Stimulated activated CD4-positive, alpha-beta T cell treated with anti-CD3 and anti-CD28 coated beads, Interleukin-1b, Interleukin-23, amount 100 ng/mL, for 4 hours (primary cell): Measurements from ENCODE around the gene SLCO2A1.

Source experiments
- DNase-seq, 2 donors: peaks; one replicate each; pipeline ENCODE4 v3.0.0-alpha.2; 2020; ENCODE audit warnings: low read depth in 2 of 2

Gene SLCO2A1

GRCh38 chr3:133980550-133980949 lies 49.2 kb downstream of the SLCO2A1 start:
- no peak for DNase-seq

GRCh38 chr3:133980035-133980434 lies 49.7 kb downstream of the SLCO2A1 start:
- no peak for DNase-seq

- DNase-seq, result no peak
Observed at GRCh38 chr3:133979553-133979952, 50.2 kb downstream of the SLCO2A1 start.

DNA sequence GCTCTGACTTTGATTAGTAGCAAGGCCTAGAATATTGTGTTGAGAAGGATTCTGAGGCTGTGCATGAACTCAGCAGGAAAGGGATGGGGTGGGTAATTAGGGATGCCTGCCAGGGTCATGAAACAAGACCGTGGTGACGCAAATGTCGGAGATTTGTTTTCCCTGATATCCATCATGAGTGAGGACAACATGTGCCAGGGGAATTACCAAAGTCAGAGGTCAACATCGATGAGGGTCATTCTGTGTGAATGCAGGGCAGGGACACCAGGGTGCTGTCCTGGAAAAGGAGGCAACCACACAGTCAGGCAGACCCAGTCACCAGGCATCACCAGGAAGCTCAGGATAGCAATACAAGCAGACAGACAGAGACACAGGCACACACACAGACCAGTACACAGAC lies 52.2 kb downstream of the SLCO2A1 start:
- no peak for DNase-seq

- DNase-seq, result no peak
Observed at GRCh38 chr3:133973249-133973980, 56.3 kb downstream of the SLCO2A1 start.

DNA sequence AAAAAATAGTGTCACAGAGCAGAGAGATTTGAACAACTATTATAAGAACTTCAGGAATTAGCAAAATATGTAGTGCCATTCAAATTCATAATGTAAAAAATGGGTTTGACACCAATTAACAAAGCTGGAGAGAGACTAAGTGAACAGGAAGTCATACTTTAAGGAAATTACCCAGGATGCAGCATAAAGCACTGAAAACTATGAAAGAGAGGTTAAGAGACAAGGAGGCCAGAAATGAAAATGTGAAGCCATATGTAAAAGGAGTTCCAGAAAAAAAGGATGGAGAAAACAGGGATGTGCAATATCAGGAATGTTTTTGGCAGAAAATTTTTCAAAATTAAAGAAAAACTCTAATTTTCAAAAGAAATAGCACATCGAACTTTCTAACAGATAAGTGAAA lies 57.6 kb downstream of the SLCO2A1 start:
- no peak for DNase-seq

GRCh38 chr3:133970916-133971315 lies 58.8 kb downstream of the SLCO2A1 start:
- no peak for DNase-seq

- DNase-seq, result no peak
Observed at GRCh38 chr3:133970339-133970738, 59.4 kb downstream of the SLCO2A1 start.

GRCh38 chr3:133967992-133968892 lies 61.5 kb downstream of the SLCO2A1 start:
- no peak for DNase-seq

DNA sequence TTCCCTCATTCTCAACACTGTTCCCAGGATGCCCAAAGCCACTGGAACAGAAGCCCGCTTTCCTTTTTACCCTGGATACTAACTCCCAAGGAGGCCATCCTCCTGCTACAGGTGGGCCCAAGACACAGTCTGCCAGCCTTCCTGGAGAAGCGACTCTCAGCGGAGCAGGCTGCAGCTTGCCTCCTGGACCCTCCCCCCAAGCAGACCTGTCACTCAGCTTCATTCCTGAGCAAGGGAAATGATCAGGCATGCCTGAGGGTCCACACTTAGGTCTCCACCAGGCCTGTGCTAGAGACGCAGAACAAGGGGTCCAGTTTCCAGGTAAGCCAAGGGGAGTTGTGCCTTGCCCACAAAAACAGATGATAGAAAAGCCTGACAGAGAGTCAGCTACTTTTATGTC lies 62.8 kb downstream of the SLCO2A1 start:
- no peak for DNase-seq

DNA sequence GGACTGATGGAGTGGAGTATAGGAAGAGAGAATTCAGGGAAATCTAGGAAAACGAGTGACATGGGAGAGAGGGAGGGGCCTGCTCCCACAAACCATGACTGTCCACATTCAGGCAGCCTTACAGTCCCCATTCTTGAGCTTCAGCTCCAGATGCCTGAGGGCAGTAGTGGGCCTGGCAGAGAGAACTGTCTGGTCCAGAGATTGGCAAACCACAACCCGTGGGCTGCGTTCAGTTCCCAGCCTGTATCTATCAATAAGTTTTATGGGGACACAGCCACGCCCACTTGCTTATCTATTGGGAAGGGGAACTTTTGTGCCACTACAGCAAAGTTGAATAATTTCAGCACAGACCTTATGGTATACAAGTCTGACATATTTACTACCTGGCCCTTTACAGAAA lies 63.8 kb downstream of the SLCO2A1 start:
- DNase-seq, result no peak

GRCh38 chr3:133965013-133965570 lies 64.6 kb downstream of the SLCO2A1 start:
- DNase-seq, result no peak

DNA sequence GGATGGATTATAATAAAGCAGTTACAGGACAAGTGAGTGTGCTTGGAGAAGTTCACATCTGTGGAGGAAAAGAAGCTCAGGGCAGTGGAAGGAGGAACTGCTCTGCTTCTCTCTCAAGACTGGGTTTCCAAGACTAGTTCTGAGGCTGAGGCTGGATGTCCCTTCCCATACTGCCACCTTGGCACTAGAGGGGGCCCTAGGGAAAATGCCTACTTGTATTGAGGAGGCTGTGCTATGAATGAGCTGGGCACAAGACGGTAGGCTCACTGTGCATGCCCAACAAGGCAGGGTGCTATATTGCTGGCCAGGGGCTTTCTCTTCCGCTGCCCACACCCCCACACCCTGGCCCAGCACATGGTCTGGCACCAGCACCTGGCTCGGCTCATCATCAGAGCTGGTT lies 65.2 kb downstream of the SLCO2A1 start:
- DNase-seq, result no peak

DNA sequence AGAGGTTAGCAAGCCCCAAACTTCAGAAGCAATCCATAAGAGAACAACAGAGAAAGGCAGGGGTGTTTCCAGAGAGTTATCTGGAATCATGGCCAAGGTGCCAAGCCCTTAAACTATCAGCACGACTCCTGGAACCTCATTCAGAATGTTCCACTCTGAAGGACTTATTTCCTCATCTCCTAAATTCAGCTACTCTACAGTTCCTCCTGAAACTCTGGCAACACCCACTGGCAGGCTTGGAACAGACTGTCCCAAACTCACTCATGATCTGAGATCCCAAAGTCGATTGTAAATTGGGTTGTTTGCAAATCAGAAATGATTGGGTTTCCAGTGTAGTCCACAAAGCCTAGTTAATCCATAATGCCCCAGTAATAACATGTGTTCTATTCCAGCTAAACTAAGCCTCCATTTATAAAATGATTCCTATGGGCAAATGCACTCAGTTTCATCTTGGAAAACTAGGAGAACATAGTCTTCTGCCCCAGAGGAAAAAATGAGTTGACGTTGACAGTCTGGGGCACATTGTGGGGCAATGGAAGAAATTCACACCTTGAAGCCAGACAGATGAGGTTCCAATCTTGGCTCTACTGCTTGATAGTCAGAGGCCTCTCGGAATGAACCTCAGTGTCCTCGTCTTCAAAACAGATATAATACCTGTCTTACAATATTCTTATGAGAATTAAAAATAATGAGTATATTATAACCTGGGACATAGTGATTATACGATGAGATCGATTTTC lies 65.9 kb downstream of the SLCO2A1 start:
- no peak for DNase-seq

GRCh38 chr3:133962849-133963248 lies 66.9 kb downstream of the SLCO2A1 start:
- DNase-seq, result no peak

DNA sequence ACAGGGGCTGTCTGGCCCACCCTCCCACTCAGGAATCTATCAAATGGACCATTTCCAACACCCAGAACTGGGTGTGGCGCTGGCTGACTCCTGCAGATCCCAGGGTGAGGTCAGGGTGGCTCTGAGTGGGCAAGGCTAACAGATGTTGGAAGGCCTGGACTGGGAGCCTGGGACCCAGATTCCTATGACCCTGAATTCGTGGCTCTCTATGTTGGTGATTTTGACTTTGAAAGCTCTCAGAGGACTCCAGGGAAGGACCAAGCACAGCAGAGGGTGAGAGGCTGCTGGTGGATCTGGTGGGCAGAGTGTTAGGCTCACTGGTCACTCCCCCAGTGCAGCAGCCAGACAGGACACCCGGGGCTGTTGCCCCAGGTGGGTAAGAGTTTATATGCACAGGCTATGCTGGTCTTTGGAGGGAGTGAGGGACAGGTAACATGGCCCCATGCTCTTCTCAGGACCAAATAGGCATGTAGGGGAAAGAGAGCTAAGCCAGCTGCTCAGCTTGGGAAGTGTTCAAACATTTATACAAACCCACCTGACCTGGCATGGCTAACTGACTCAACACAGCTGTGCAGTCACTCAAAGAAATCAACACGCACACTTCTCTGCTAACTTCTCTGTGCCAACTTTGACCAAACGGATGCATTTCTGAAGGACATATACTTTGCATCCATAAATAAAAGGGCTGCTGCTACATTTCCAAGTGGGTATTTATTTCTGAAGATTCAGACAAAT lies 71.5 kb downstream of the SLCO2A1 start:
- DNase-seq, result no peak

DNA sequence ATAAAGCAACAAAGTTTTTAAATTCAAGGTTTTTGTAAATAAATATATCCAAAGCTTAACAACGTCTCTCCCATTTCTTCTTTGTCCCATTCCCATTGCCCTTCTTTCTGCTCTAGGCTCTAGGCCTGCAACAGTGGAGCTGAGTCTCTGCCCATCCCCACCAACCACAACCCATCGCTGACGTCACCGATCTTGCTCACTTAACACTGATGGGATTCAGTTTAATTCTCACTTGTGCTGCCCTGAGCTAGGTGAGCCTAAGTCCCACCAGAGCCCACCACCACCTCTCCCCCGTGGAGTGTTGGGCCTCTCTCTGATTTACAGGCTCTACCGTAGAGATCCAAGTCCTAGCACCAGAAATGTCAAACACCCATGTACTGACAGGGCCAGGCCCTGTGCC lies 72.7 kb downstream of the SLCO2A1 start:
- no peak for DNase-seq

DNA sequence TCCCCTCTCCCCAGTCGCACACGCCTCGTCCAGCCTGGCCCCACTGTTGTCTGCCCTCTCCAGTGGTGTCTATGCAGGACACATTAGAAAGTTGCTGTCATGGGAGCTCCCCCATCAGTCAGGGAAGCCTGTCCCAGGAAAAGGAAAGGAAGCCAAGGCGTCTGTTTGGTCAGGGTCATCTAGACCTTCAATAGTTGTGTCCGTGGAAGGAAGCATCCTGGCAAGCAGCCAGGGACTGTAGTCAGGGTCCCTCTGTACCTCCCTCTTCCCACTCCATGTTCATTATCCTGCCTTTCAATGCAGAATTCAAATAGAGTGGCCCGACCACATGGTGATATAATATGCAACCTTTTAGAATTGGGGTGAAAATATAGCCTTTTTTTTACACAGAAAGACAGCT lies 73.4 kb downstream of the SLCO2A1 start:
- DNase-seq, result no peak

DNA sequence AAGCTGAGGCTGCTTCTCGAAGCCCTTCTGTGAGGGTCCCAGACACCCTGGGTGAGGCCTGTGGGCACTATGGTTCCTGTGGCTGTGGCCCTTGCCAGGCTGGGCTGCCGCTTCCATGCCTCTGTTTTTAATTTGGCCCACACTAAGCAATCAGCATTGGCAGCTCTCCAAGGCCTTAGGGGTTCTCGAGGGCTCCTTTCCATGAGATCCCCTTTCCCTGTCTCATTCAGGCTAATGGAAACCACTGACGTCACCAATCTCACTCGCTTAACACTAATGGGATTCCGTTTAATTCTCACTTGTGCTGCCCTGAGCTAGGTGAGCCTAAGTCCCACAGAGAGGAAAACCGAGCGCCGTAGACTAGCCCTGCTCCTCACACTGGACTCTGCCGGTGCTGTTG lies 73.8 kb downstream of the SLCO2A1 start:
- no peak for DNase-seq

- no peak for DNase-seq
Observed at GRCh38 chr3:133954717-133955360, 74.9 kb downstream of the SLCO2A1 start.

DNA sequence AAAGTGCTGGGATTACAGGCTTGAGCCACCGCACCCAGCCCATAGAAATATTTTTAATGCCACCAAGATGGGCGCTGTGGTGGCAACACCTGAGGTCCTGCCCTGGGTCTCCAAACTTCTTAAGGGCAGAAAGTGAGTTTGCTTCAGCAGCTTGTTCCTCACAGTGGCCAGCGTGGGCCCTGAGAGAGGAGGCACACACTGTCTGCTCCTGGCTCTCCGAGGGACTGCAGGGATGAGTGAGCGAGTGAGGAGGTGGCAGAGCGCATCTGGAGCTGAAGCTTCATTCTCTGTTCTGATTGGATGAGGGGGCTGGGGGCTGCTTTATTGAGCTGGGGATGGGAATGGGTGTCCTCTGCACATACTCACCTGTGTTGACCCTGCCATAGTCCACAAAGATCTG lies 76.4 kb downstream of the SLCO2A1 start:
- no peak for DNase-seq
